GM12878 (cell line): ENCODE data around the gene DHX57.

Experiments
- NBN ChIP-seq: fragments of 450-650 bp; IDR thresholded peaks from 2 replicates; pipeline ENCODE4 v1.6.1; 2016
- NFYA ChIP-seq: IDR thresholded peaks from 2 replicates; pipeline ENCODE4 v1.6.1; 2011; ENCODE audit warnings: low read depth, mild to moderate bottlenecking, low read length, improper control_type of control experiment, borderline replicate concordance
- RB1 ChIP-seq: fragments of 450-650 bp; formaldehyde crosslinking; IDR thresholded peaks from 2 replicates; pipeline ENCODE4 v1.6.1; 2017; ENCODE audit warnings: mild to moderate bottlenecking, borderline replicate concordance
- SPI1 ChIP-seq: IDR thresholded peaks from 2 replicates; pipeline ENCODE4 v1.6.1; 2011; ENCODE audit warnings: low read depth, mild to moderate bottlenecking, low read length, moderate library complexity, borderline replicate concordance; ENCODE audit not compliant: insufficient read depth
- SUZ12 ChIP-seq: fragments of 200-600 bp; sonication (generic); IDR thresholded peaks from one replicate; pipeline ENCODE4 v1.6.1; 2018; ENCODE audit warnings: antibody characterized with exemption, mild to moderate bottlenecking; ENCODE audit not compliant: unreplicated experiment
- ZBTB33 ChIP-seq: fragments of 450-650 bp; IDR thresholded peaks from 2 replicates; pipeline ENCODE4 v1.6.1; 2017; ENCODE audit warnings: mild to moderate bottlenecking

- TF ChIP-seq NBN (no peak), ZBTB33 (no peak), SPI1 (no peak), SUZ12 (no peak), NFYA (no peak), RB1 (no peak)
Measured at GRCh38 chr2:38815936-38816335, 59.8 kb downstream of the DHX57 start.
